Nephron (organoid): ENCODE data around the gene ALK.

Source experiments
- H3K27ac Mint-ChIP-seq, 3 experiments: 2 replicates each; pipeline ENCODE4 v1.8.0; 2020; ENCODE audit warnings: mixed read lengths in 3 of 3, mild to moderate bottlenecking in 2 of 3, moderate library complexity in 1 of 3
- H3K27me3 Mint-ChIP-seq: 2 replicates; pipeline ENCODE4 v1.8.0; 2021; ENCODE audit warnings: low read depth, mild to moderate bottlenecking, moderate library complexity, mixed read lengths
- H3K36me3 Mint-ChIP-seq: 2 replicates; pipeline ENCODE4 v1.8.0; 2020; ENCODE audit warnings: low read depth, mixed read lengths
- H3K4me1 Mint-ChIP-seq: 2 replicates; pipeline ENCODE4 v1.8.0; 2020; ENCODE audit warnings: mixed read lengths
- H3K4me3 Mint-ChIP-seq, 3 experiments: 2 replicates each; pipeline ENCODE4 v1.8.0; 2020; ENCODE audit warnings: mild to moderate bottlenecking in 3 of 3, mixed read lengths in 3 of 3, moderate library complexity in 2 of 3
- H3K9me3 Mint-ChIP-seq: 2 replicates; pipeline ENCODE4 v1.8.0; 2020; ENCODE audit warnings: mixed read lengths
- CTCF ChIP-seq, 3 experiments: fragments of 200-600 bp; sonication (generic); IDR thresholded peaks; one replicate each; pipeline ENCODE4 v1.5.0; 2021; ENCODE audit warnings: antibody characterized with exemption in 3 of 3; ENCODE audit not compliant: unreplicated experiment in 3 of 3

The ALK gene

DNA sequence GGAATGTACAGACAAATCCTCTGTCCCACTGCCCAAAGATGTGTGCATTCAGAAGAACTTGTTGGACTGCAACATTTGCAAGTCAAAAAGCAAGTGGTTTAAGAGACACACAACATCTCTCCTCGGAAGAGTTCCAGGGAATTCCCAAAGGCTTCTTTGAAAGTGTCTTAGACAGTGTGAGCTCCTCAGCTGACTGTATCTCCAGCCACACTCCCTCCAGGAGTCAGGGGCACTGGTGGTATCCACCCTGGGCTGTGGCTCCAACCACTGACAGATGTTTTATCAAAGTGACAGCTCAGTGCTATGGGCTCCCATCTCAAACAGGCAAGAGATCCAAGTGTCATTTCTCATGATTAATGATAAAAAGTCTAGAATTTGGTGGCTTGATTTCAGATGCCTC, 48.5 kb downstream of the ALK start:
- no peak for TF ChIP-seq CTCF (IDR thresholded peaks at IDR 0.05; ENCODE audit: unreplicated experiment in 3 of 3)
- H3K4me3 Mint-ChIP-seq = no peak overlapping the region
- H3K4me1 Mint-ChIP-seq = no peaks in the 10 kb centered on the region
- H3K27me3 Mint-ChIP-seq = peaks cover 13% of the 10 kb centered on the region
- no peaks in the 10 kb centered on the region for H3K36me3 Mint-ChIP-seq
- H3K27ac Mint-ChIP-seq = no peak overlapping the region
- H3K9me3 Mint-ChIP-seq = no peaks in the 10 kb centered on the region

DNA sequence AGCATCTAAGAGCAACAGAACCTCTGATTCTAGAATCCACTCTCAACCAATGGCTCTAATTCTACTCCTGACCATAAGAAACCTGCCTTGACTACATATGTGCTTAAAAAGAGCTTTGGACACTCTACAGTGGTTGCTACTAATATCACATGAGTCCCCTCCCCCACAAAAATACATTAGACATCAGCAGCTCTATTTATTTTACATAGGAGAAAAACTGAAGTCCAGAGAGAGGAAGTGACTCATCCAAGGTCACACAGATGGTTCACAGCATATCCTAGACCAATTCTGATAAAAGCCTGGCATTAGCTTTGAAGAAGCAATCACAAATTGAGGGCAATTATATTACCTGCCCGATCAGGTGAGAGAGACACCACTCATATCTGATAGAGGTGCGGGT, 49.8 kb downstream of the ALK start:
- H3K27me3 Mint-ChIP-seq = peaks cover 16% of the 10 kb centered on the region
- H3K36me3 Mint-ChIP-seq = no peaks in the 10 kb centered on the region
- TF ChIP-seq CTCF (IDR thresholded peaks at IDR 0.05; ENCODE audit: unreplicated experiment in 3 of 3) = no peak
- H3K4me3 Mint-ChIP-seq = no peak overlapping the region
- no peaks in the 10 kb centered on the region for H3K9me3 Mint-ChIP-seq
- H3K27ac Mint-ChIP-seq = no peak overlapping the region
- no peaks in the 10 kb centered on the region for H3K4me1 Mint-ChIP-seq

DNA sequence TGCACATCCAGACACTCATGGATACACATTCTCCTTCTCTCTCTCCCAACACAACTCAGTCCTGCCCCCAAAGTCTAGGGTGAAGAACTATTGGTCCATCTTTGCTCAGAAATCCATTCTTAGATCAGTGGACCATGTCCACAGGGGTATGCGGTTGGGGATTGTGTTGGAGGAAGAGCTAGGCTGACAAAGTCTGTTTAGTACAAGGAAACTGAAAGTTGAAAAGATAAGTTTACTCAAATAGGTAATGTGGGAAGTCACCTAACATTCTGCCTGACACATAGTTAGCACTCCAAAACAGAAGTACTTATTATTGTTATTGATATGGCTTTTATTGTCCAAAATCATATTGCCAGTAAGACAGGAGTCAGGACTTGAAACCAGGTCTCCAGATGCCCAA, 55.9 kb downstream of the ALK start:
- Mint-ChIP-seq H3K4me3 (no peak overlapping the region), H3K4me1 (no peaks in the 10 kb centered on the region), H3K36me3 (no peaks in the 10 kb centered on the region), H3K27ac (no peak overlapping the region), H3K27me3 (peaks cover 24% of the 10 kb centered on the region), H3K9me3 (no peaks in the 10 kb centered on the region)
- no peak for TF ChIP-seq CTCF (IDR thresholded peaks at IDR 0.05; ENCODE audit: unreplicated experiment in 3 of 3)

GRCh38 chr2:29864988-29865387, 56.4 kb downstream of the ALK start:
- H3K27me3 Mint-ChIP-seq = peaks cover 27% of the 10 kb centered on the region
- no peaks in the 10 kb centered on the region for H3K36me3 Mint-ChIP-seq
- TF ChIP-seq CTCF (IDR thresholded peaks at IDR 0.05; ENCODE audit: unreplicated experiment in 3 of 3) = no peak
- H3K27ac Mint-ChIP-seq = no peak overlapping the region
- H3K4me3 Mint-ChIP-seq = no peak overlapping the region
- H3K9me3 Mint-ChIP-seq = no peaks in the 10 kb centered on the region
- no peaks in the 10 kb centered on the region for H3K4me1 Mint-ChIP-seq

GRCh38 chr2:29855924-29856639, 65.3 kb downstream of the ALK start:
- Mint-ChIP-seq H3K4me1 (no peaks in the 10 kb centered on the region), H3K9me3 (peaks cover 7% of the 10 kb centered on the region), H3K27ac (no peak overlapping the region), H3K4me3 (no peak overlapping the region), H3K27me3 (peaks cover 20% of the 10 kb centered on the region), H3K36me3 (no peaks in the 10 kb centered on the region)
- no peak for TF ChIP-seq CTCF (IDR thresholded peaks at IDR 0.05; ENCODE audit: unreplicated experiment in 3 of 3)

GRCh38 chr2:29850794-29851193, 70.6 kb downstream of the ALK start:
- no peak for TF ChIP-seq CTCF (IDR thresholded peaks at IDR 0.05; ENCODE audit: unreplicated experiment in 3 of 3)
- Mint-ChIP-seq H3K4me3 (no peak overlapping the region), H3K27ac (no peak overlapping the region), H3K27me3 (peaks cover 20% of the 10 kb centered on the region), H3K9me3 (peaks cover 7% of the 10 kb centered on the region), H3K36me3 (no peaks in the 10 kb centered on the region), H3K4me1 (peaks cover 6% of the 10 kb centered on the region)
